ENCODE data around the gene RAB10.

The RAB10 gene

DNA sequence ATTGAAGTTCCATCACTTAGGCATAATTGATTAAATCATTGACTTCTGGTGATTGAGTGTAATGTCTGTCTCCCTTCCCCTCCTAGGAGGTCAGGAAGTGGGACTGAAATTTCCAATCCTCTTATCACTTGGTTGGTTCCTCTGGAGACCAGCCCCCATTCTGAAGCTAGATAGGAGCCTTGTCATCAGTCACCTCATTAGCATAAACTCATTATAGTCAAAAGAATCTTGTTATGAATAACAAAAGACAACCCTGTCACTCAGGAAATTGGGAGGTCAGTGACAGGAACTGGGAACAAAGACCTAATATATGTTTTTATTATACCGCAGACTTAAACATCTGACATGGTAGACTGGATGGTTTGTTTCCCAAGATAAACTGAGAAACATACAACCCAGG, 78.3 kb downstream of the RAB10 start:
- DNase-seq, result no peak
- Histone ChIP-seq H3K9me3 (ENCODE audit: insufficient read depth, low read length, severe bottlenecking) (no peaks in the 10 kb centered on the region), H4K20me1 (ENCODE audit: insufficient read depth, low read length) (peaks cover 5% of the 10 kb centered on the region; the same call in 1 of the 2 replicates), H3K4me3 (ENCODE audit: low read depth in 1 of 2, low read length in 2 of 2) (no peak overlapping the region), H3K36me3 (ENCODE audit: insufficient read depth, low read length) (peaks cover 52% of the 10 kb centered on the region), H3K79me2 (ENCODE audit: insufficient read depth, low read length) (peaks cover 31% of the 10 kb centered on the region), H3K4me2 (ENCODE audit: insufficient read depth, low read length) (no peak overlapping the region), H3K27ac (ENCODE audit: low read length) (no peak overlapping the region), H3K27me3 (ENCODE audit: insufficient read depth, low read length, poor library complexity) (no peaks in the 10 kb centered on the region), H3K4me1 (ENCODE audit: insufficient read depth, low read length) (no peaks in the 10 kb centered on the region), H2AFZ (ENCODE audit: low read depth, low read length) (no peak overlapping the region), H3K9ac (ENCODE audit: low read depth, low read length) (no peak overlapping the region)
- ATAC-seq (ENCODE audit: insufficient read depth, low read depth), result no peak
- TF ChIP-seq CTCF (IDR thresholded peaks at IDR 0.05; ENCODE audit: borderline replicate concordance, extremely low read depth, low read length, poor library complexity, severe bottlenecking) (no peak), EZH2 (IDR thresholded peaks at IDR 0.05; ENCODE audit: borderline replicate concordance, low read depth, low read length, severe bottlenecking) (no peak)

DNA sequence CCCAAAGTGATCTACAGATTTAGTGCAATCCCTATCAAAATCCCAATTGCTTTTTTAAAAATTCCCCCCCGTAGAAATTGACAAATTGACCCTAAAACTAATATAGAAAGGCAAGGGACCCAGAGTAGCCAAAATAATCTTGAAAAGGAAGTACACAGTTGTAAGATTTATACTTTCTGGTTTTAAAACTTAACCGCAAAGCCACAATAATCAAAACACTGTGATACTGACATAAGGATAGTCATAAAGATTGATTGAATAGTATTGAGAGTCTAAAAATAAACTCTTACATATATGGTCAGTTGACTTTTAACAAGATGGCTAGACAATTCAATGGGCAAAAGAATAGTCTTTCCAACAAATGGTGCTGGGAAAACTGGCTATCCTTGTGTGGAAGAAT, 80.3 kb downstream of the RAB10 start:
- Histone ChIP-seq H3K79me2 (ENCODE audit: insufficient read depth, low read length) (peaks cover 32% of the 10 kb centered on the region), H3K27ac (ENCODE audit: low read length) (no peak overlapping the region), H4K20me1 (ENCODE audit: insufficient read depth, low read length) (peaks cover 5% of the 10 kb centered on the region; the same call in 1 of the 2 replicates), H3K36me3 (ENCODE audit: insufficient read depth, low read length) (peaks cover 52% of the 10 kb centered on the region), H3K4me3 (ENCODE audit: low read depth in 1 of 2, low read length in 2 of 2) (no peak overlapping the region), H3K9ac (ENCODE audit: low read depth, low read length) (no peak overlapping the region), H3K9me3 (ENCODE audit: insufficient read depth, low read length, severe bottlenecking) (no peaks in the 10 kb centered on the region), H3K27me3 (ENCODE audit: insufficient read depth, low read length, poor library complexity) (no peaks in the 10 kb centered on the region), H3K4me2 (ENCODE audit: insufficient read depth, low read length) (no peak overlapping the region), H2AFZ (ENCODE audit: low read depth, low read length) (no peak overlapping the region), H3K4me1 (ENCODE audit: insufficient read depth, low read length) (no peaks in the 10 kb centered on the region)
- ATAC-seq (ENCODE audit: insufficient read depth, low read depth), result no peak
- no peak for TF ChIP-seq CTCF (IDR thresholded peaks at IDR 0.05; ENCODE audit: borderline replicate concordance, extremely low read depth, low read length, poor library complexity, severe bottlenecking)
- no peak for TF ChIP-seq EZH2 (IDR thresholded peaks at IDR 0.05; ENCODE audit: borderline replicate concordance, low read depth, low read length, severe bottlenecking)
- DNase-seq, result no peak

DNA sequence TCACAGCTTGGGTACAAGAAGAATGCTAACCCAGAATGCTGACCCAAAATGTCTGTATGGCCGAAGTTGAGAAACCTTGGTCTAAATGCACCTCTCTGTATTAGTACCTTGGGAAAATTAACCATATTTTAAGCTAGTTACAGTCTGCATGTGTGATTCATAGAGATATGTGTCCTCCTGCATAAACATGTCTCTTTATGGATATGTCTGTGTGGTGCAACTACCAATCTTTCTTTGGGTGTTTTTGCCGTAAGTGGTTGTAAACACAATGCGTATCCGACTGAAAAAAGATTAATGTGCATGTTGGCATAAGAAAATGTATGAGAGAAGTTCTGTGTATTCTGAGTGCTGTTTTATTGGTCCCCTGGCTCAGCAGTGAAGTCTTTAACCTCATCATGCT, 84.8 kb downstream of the RAB10 start:
- Histone ChIP-seq H3K4me2 (ENCODE audit: insufficient read depth, low read length) (no peak overlapping the region), H3K27ac (ENCODE audit: low read length) (no peak overlapping the region), H3K4me1 (ENCODE audit: insufficient read depth, low read length) (no peaks in the 10 kb centered on the region), H3K27me3 (ENCODE audit: insufficient read depth, low read length, poor library complexity) (no peaks in the 10 kb centered on the region), H2AFZ (ENCODE audit: low read depth, low read length) (no peak overlapping the region), H3K79me2 (ENCODE audit: insufficient read depth, low read length) (peaks cover 41% of the 10 kb centered on the region), H3K4me3 (ENCODE audit: low read depth in 1 of 2, low read length in 2 of 2) (no peak overlapping the region), H3K36me3 (ENCODE audit: insufficient read depth, low read length) (peaks cover 16% of the 10 kb centered on the region; the same call in 1 of the 2 replicates), H3K9me3 (ENCODE audit: insufficient read depth, low read length, severe bottlenecking) (no peaks in the 10 kb centered on the region), H3K9ac (ENCODE audit: low read depth, low read length) (no peak overlapping the region), H4K20me1 (ENCODE audit: insufficient read depth, low read length) (peaks cover 19% of the 10 kb centered on the region)
- TF ChIP-seq CTCF (IDR thresholded peaks at IDR 0.05; ENCODE audit: borderline replicate concordance, extremely low read depth, low read length, poor library complexity, severe bottlenecking) (no peak), EZH2 (IDR thresholded peaks at IDR 0.05; ENCODE audit: borderline replicate concordance, low read depth, low read length, severe bottlenecking) (no peak)
- DNase-seq (no peak), ATAC-seq (ENCODE audit: insufficient read depth, low read depth) (no peak)

GRCh38 chr2:26119521-26119920, 85.6 kb downstream of the RAB10 start:
- Histone ChIP-seq H3K79me2 (ENCODE audit: insufficient read depth, low read length) (peaks cover 45% of the 10 kb centered on the region), H3K9me3 (ENCODE audit: insufficient read depth, low read length, severe bottlenecking) (no peaks in the 10 kb centered on the region), H3K9ac (ENCODE audit: low read depth, low read length) (no peak overlapping the region), H3K4me3 (ENCODE audit: low read depth in 1 of 2, low read length in 2 of 2) (no peak overlapping the region), H3K4me2 (ENCODE audit: insufficient read depth, low read length) (no peak overlapping the region), H3K27me3 (ENCODE audit: insufficient read depth, low read length, poor library complexity) (no peaks in the 10 kb centered on the region), H3K27ac (ENCODE audit: low read length) (no peak overlapping the region), H3K36me3 (ENCODE audit: insufficient read depth, low read length) (peaks cover 12% of the 10 kb centered on the region; the same call in 1 of the 2 replicates), H2AFZ (ENCODE audit: low read depth, low read length) (no peak overlapping the region), H4K20me1 (ENCODE audit: insufficient read depth, low read length) (peaks cover 20% of the 10 kb centered on the region), H3K4me1 (ENCODE audit: insufficient read depth, low read length) (no peaks in the 10 kb centered on the region)
- ATAC-seq (ENCODE audit: insufficient read depth, low read depth) (no peak), DNase-seq (no peak)
- TF ChIP-seq EZH2 (IDR thresholded peaks at IDR 0.05; ENCODE audit: borderline replicate concordance, low read depth, low read length, severe bottlenecking), result no peak
- TF ChIP-seq CTCF (IDR thresholded peaks at IDR 0.05; ENCODE audit: borderline replicate concordance, extremely low read depth, low read length, poor library complexity, severe bottlenecking), result no peak

Data from DND-41 (cell line).